ENCODE data around the gene CDC25A.

GRCh38 chr3:48185129-48185528 is 3.1 kb downstream of the CDC25A start:
- TF ChIP-seq CTCF (CRISPR knock-in tag; IDR thresholded peaks at IDR 0.05) (no peak), CHD2 (IDR thresholded peaks at IDR 0.05; ENCODE audit: low read depth, low read length) (no peak), AKAP8 (CRISPR knock-in tag; IDR thresholded peaks at IDR 0.05) (no peak), GLI4 (CRISPR knock-in tag; IDR thresholded peaks at IDR 0.05; ENCODE audit: borderline replicate concordance) (no peak), ZNF430 (CRISPR knock-in tag; IDR thresholded peaks at IDR 0.05) (no peak), FOSL2 (CRISPR knock-in tag; IDR thresholded peaks at IDR 0.05) (no peak), GTF2F1 (IDR thresholded peaks at IDR 0.05; ENCODE audit: low read length) (no peak), CREB1 (IDR thresholded peaks at IDR 0.05) (no peak), CREB1 (CRISPR knock-in tag; IDR thresholded peaks at IDR 0.05) (no peak), ARNTL (CRISPR knock-in tag; IDR thresholded peaks at IDR 0.05) (no peak), RBM39 (IDR thresholded peaks at IDR 0.05; ENCODE audit: low read depth, low read length, poor library complexity, severe bottlenecking) (no peak), NR2F2 (IDR thresholded peaks at IDR 0.05; ENCODE audit: borderline replicate concordance, low read depth) (no peak)
